Measurements from ENCODE around the gene PDAP1. TPM values are rescaled to one million over a fixed set of nuclear protein-coding genes. Genes with fewer than 3 reads are reported as not detected.
A peak's percentile ranks its signal among the peaks of the same experiment; 100 is the strongest.

Gene PDAP1, protein sequence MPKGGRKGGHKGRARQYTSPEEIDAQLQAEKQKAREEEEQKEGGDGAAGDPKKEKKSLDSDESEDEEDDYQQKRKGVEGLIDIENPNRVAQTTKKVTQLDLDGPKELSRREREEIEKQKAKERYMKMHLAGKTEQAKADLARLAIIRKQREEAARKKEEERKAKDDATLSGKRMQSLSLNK
- 10 to 100 TPM; 36.3 to 52.9 (median 39.6) TPM for total RNA-seq
- long read RNA-seq, partial matches to known transcripts: 1 of 4 reads
- long read RNA-seq, other reads (novel, unspliced or antisense): 1 of 4 reads

DNA sequence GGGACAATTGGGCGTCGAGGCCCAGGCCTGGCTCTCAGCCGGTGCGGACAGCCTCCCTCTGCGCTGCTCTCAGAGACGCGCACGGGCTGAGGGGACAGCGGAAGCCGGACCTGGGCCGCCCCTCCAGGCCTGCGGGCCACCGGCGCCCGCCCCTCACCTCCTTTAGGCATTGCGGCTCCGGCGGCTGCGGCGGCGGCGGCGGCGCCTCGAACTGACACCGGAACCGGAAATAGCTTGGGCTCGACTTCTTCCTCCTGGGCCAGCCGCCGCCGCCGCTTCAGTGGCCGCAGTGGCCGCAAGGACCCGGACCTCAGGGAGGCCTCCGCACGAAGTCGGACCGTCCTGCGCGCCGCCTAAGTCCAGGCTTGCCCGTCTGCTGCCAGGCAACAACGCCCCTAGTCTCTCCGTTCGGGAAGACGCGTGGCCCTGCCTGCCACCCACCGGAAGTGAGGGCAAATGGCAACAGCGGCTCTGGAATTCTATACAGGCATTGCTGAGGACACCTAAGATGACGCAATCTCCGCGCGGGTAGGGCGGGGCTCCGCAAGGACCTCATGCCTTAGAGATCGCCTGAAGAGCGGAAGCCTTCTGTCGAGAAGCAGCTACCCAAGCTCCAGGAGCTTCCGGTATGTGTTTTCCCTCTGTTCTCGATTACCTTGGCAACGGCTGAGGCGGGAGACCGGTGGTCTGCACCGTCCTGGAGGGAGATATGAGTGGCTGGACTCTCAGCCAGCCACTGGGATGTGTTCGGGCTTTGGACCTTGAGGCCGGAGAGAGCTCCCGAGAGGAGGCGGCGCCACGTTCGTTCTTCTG, at the start of gene PDAP1, which contains the start of gene BUD31:
PDAP1 (minus strand) TSS at position 219 of the 813 bp plus-strand sequence; CDS start at position 170, 49 bp downstream.
BUD31 (plus strand) TSS at position 591 of the 813 bp plus-strand sequence. CDS start 2,124 bp downstream, outside the sequence.
- 0% methylated on average over 20 of the region's 72 CpGs for WGBS (ENCODE audit: insufficient coverage, low coverage, low lambda C conversion rate, missing lambda C conversion rate)
- Histone ChIP-seq H3K4me3 (peak within 1 kb of the TSS; percentile 98 to 100 (median 100)), H3K9me3 (no peaks in the 10 kb centered on the region), H3K36me3 (peaks cover 0 to 28% (median 10%) of the 10 kb centered on the region in 4 donors), H3K27me3 (no peaks in the 10 kb centered on the region), H3K27ac (peak within 1 kb of the TSS; percentile 97 to 99 (median 99)), H3K4me1 (peaks cover 0 to 19% (median 11%) of the 10 kb centered on the region in 4 donors)
- intact Hi-C loops (cut with DNase I): no loop called here
- TF ChIP-seq POLR2A (IDR thresholded peaks at IDR 0.05): peak; percentile 91
- TF ChIP-seq, protein P1, sequence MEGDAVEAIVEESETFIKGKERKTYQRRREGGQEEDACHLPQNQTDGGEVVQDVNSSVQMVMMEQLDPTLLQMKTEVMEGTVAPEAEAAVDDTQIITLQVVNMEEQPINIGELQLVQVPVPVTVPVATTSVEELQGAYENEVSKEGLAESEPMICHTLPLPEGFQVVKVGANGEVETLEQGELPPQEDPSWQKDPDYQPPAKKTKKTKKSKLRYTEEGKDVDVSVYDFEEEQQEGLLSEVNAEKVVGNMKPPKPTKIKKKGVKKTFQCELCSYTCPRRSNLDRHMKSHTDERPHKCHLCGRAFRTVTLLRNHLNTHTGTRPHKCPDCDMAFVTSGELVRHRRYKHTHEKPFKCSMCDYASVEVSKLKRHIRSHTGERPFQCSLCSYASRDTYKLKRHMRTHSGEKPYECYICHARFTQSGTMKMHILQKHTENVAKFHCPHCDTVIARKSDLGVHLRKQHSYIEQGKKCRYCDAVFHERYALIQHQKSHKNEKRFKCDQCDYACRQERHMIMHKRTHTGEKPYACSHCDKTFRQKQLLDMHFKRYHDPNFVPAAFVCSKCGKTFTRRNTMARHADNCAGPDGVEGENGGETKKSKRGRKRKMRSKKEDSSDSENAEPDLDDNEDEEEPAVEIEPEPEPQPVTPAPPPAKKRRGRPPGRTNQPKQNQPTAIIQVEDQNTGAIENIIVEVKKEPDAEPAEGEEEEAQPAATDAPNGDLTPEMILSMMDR (IDR thresholded peaks at IDR 0.05): peak in 1 of 4 donors; percentile 18
- DNase-seq: peak; percentile 92 to 95 (median 94)
- ATAC-seq: peak; percentile 94 to 97 (median 95)

DNA sequence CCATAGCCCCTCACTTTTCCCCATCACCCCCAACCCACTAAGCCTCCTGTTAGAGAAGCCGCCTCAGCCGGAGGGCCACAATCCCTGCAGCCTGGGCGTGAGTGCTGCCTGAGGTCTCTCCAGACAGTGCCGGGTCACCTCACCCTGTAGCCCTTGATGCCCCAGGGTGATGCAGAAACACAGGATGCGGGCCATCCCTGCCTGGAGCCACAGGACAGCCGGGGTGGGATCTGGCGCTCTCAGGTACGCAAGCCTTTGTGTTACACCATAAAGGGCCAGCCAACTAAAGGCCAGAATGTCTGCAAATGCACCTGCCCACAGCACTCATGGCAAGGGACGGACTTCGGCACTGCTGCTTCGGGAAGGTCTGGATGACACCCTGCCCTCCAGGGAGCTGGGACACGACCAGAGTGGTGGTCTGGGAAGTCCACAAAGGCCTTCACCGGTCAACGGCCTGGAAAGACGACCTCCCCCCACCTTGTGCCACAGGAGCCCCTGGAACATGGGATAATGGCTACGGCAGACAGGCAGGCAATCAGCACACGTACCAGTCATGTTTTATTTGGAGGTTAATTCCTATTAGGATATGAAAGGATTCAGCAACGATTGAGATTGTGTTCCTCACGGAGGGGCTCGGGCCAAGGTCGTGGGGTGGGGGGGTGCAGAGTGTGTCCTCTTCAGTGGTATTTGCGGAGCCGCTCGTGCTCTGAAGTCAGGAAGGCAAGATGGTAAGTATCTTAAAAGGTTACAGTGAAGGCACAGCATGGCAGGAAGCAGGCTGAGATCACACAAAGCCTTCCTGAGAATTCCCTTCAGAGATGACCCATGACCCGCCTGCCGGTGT, 49.5 kb upstream of the PDAP1 start:
- peak in 1 of 4 donors; percentile 11 for ATAC-seq
- TF ChIP-seq, protein P1 (IDR thresholded peaks at IDR 0.05): no peak
- 78% methylated on average over 3 of the region's 26 CpGs for WGBS (ENCODE audit: insufficient coverage, low coverage, low lambda C conversion rate, missing lambda C conversion rate)
- peaks cover 0 to 5% (median 0%) of the 10 kb centered on the region in 4 donors for H3K4me1 ChIP-seq
- DNase-seq: no peak
- intact Hi-C loops (cut with DNase I): no loop called here
- H3K36me3 ChIP-seq: peaks cover 0 to 46% (median 18%) of the 10 kb centered on the region in 4 donors
- H3K4me3 ChIP-seq: no peak overlapping the region
- no peaks in the 10 kb centered on the region for H3K9me3 ChIP-seq
- H3K27ac ChIP-seq: no peak overlapping the region
- H3K27me3 ChIP-seq: no peaks in the 10 kb centered on the region

DNA sequence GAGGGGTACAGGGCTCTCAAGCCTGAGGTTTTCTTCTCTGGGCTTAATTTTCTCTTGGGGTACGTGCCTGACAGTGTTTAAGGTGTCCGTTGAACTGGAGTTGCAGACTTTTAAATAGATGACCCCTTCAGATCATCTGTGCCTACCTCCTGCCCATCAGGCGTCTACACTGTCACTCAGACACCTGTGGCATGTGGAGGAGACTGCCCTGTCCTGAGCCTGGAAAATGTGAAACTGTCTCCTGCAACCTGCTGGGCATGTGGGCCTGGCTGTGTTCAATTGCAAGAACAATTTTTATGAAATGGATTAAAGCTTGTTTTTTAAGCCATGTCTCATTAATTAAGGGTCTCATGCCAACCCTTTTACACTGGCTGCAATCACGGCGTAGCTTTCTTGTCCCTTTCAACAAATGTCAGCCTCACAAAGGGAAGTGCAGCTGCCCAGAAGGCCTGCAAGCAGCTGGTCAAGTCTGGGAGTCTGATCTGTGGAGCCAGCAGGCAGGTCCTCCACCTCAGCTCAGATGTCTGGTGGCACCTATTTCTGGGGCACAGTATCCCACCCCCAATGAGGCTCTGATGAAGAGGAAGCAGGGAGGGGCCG, 48.8 kb upstream of the PDAP1 start:
- Histone ChIP-seq H3K36me3 (peaks cover 0 to 46% (median 18%) of the 10 kb centered on the region in 4 donors), H3K9me3 (no peaks in the 10 kb centered on the region), H3K27ac (no peak overlapping the region), H3K27me3 (no peaks in the 10 kb centered on the region), H3K4me1 (no peaks in the 10 kb centered on the region), H3K4me3 (no peak overlapping the region)
- intact Hi-C loops (cut with DNase I): no loop called here
- ATAC-seq (peak in 1 of 4 donors; percentile 4), DNase-seq (no peak)
- TF ChIP-seq POLR2A (IDR thresholded peaks at IDR 0.05): no peak
- TF ChIP-seq, protein P1 (IDR thresholded peaks at IDR 0.05): no peak
- WGBS (ENCODE audit: insufficient coverage, low coverage, low lambda C conversion rate, missing lambda C conversion rate): 100% methylated on average over 2 of the region's 6 CpGs

DNA sequence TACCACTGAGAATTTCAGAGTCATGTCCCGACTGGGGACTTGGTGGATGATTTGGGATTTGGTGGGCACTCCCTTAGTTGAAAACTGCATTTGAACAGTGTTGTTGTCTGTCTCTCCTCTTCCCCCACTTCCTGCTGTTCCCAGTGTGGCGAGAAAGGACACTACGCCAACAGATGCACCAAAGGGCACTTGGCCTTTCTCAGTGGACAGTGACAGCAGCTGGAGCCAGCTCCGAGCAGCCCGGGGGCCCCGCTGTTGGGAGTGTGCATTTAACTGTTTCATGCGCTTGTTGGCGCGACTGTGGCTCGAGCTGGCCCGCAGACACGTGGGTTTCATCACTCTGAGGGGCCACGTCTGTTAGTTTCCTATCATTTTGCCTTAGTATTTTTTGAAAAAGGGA, 47.9 kb upstream of the PDAP1 start:
- Histone ChIP-seq H3K4me1 (no peaks in the 10 kb centered on the region), H3K36me3 (peaks cover 0 to 52% (median 18%) of the 10 kb centered on the region in 4 donors), H3K27me3 (no peaks in the 10 kb centered on the region), H3K9me3 (no peaks in the 10 kb centered on the region), H3K4me3 (no peak overlapping the region), H3K27ac (no peak overlapping the region)
- WGBS (ENCODE audit: insufficient coverage, low coverage, low lambda C conversion rate, missing lambda C conversion rate): 60% methylated on average over 7 of the region's 13 CpGs
- TF ChIP-seq POLR2A (IDR thresholded peaks at IDR 0.05): no peak
- TF ChIP-seq, protein P1 (IDR thresholded peaks at IDR 0.05): no peak
- intact Hi-C loops (cut with DNase I): no loop called here
- DNase-seq (no peak), ATAC-seq (no peak)

All from right lobe of liver (tissue), 6 donors.